ENCODE measurements around the gene PARP3. TPM values are rescaled to one million over a fixed set of nuclear protein-coding genes. Genes with fewer than 3 reads are reported as not detected.

PARP3 gene
- total and polyA plus RNA-seq, 2 of the 8 experiments (the other 6 are each of a cell fraction or from before 2014, with no cell fraction given): 1.3 to 1.6 TPM

GRCh38 chr3:51932471-51933370 is 9.4 kb upstream of the PARP3 start:
- Histone ChIP-seq H2BK12ac (ENCODE audit: low read depth, low read length) (no peak overlapping the region), H3K27me3 (replicated peaks in 1 of 4; ENCODE audit: control insufficient read depth in 3 of 4, extremely low read depth in 1 of 4, insufficient read depth in 3 of 4, low read length in 3 of 4) (no peaks in the 10 kb centered on the region), H3K27ac (ENCODE audit: low read depth, low read length) (no peak overlapping the region), H3K79me1 (ENCODE audit: low read depth, low read length) (no peaks in the 10 kb centered on the region), H3K4me2 (ENCODE audit: insufficient read depth in 1 of 2, low read depth in 2 of 2, low read length in 2 of 2) (no peak overlapping the region), H2BK15ac (ENCODE audit: low read length) (no peak overlapping the region), H4K5ac (ENCODE audit: insufficient read length, low read depth, low read length) (no peak overlapping the region), H3K4ac (replicated peaks; ENCODE audit: insufficient read length, low read depth, low read length) (no peak overlapping the region), H3K4me1 (replicated peaks in 1 of 4; ENCODE audit: control insufficient read depth in 3 of 4, insufficient read depth in 4 of 4, low read length in 3 of 4) (no peaks in the 10 kb centered on the region), H2AFZ (ENCODE audit: low read length) (no peak overlapping the region), H2AK5ac (ENCODE audit: low read depth, low read length) (no peak overlapping the region), H3K9me3 (ENCODE audit: insufficient read depth in 2 of 2, low read depth in 1 of 2, low read length in 1 of 2) (no peaks in the 10 kb centered on the region), H4K91ac (replicated peaks; ENCODE audit: insufficient read length, low read length) (no peak overlapping the region), H3K18ac (ENCODE audit: extremely low read depth, low read length) (no peak overlapping the region), H2BK20ac (ENCODE audit: low read length) (no peak overlapping the region), H3K56ac (replicated peaks; ENCODE audit: insufficient read length, low read depth, low read length) (no peak overlapping the region), H2BK5ac (ENCODE audit: low read depth, low read length) (no peak overlapping the region), H3K4me3 (ENCODE audit: extremely low read depth in 1 of 4, insufficient read depth in 2 of 4, low read depth in 3 of 4, low read length in 4 of 4) (no peak overlapping the region), H3K9ac (replicated peaks in 1 of 4; ENCODE audit: extremely low read depth in 1 of 4, low read depth in 3 of 4, low read length in 3 of 4) (no peak overlapping the region), H4K8ac (ENCODE audit: extremely low read depth, insufficient read depth, low read length) (no peak overlapping the region), H3K79me2 (ENCODE audit: control insufficient read depth in 1 of 2, insufficient read depth in 2 of 2, low read length in 2 of 2) (no peaks in the 10 kb centered on the region), H3K14ac (ENCODE audit: insufficient read length) (no peak overlapping the region), H3K23me2 (ENCODE audit: low read depth, low read length) (no peaks in the 10 kb centered on the region), H2BK120ac (replicated peaks; ENCODE audit: low read depth, low read length) (no peak overlapping the region), H4K20me1 (replicated peaks in 1 of 2; ENCODE audit: control insufficient read depth in 1 of 2, insufficient read depth in 2 of 2, low read length in 2 of 2) (peaks cover 0 to 22% of the 10 kb centered on the region in 2 experiments), H3K36me3 (ENCODE audit: control insufficient read depth in 2 of 4, insufficient read depth in 4 of 4, low read length in 3 of 4) (peaks cover 22 to 43% (median 40%) of the 10 kb centered on the region in 4 experiments), H3K23ac (ENCODE audit: insufficient read length) (no peak overlapping the region)
- ChIA-PET CTCF (ENCODE audit: partially characterized antibody) (interaction anchor here (1.0 to 1.7 kb wide), 10 partner anchors 8 to 230 kb away, joined by 3 to 8 read pairs (median 3); partner anchors contain the start of gene RRP9), POLR2A (ENCODE audit: partially characterized antibody) (interaction anchor here (0.6 to 1.6 kb wide), 8 partner anchors 9 to 1343 kb away, joined by 3 to 9 read pairs (median 3); partner anchors contain the start of genes PARP3 and RRP9)
- DNase-seq (ENCODE audit: low read depth in 1 of 2, low spot score in 2 of 2) (peak in 1 of 2 experiments; percentile 37), FAIRE-seq (no peak)
- no peak for TF ChIP-seq RNF2 (IDR thresholded peaks at IDR 0.05; ENCODE audit: borderline replicate concordance, low read depth, low read length, missing control alignments, poor library complexity, severe bottlenecking)
- 92% methylated on average over 15 of the region's 15 CpGs; no CpG with 5 or more reads in 1 of the 2 experiments for WGBS, 2 experiments (ENCODE audit: extremely low coverage in 1 of 2, insufficient coverage in 1 of 2, insufficient read length in 1 of 2, insufficient replicate concordance in 2 of 2, low coverage in 1 of 2, low lambda C conversion rate in 2 of 2, missing lambda C conversion rate in 1 of 2)
